Measurements from ENCODE around the gene TINCR. TPM values are rescaled to one million over a fixed set of nuclear protein-coding genes. Genes with fewer than 3 reads are reported as not detected.
A peak's percentile ranks its signal among the peaks of the same experiment; 100 is the strongest.

TINCR gene
- total RNA-seq, 1 experiment from 2014 or later: 2.3 TPM

DNA sequence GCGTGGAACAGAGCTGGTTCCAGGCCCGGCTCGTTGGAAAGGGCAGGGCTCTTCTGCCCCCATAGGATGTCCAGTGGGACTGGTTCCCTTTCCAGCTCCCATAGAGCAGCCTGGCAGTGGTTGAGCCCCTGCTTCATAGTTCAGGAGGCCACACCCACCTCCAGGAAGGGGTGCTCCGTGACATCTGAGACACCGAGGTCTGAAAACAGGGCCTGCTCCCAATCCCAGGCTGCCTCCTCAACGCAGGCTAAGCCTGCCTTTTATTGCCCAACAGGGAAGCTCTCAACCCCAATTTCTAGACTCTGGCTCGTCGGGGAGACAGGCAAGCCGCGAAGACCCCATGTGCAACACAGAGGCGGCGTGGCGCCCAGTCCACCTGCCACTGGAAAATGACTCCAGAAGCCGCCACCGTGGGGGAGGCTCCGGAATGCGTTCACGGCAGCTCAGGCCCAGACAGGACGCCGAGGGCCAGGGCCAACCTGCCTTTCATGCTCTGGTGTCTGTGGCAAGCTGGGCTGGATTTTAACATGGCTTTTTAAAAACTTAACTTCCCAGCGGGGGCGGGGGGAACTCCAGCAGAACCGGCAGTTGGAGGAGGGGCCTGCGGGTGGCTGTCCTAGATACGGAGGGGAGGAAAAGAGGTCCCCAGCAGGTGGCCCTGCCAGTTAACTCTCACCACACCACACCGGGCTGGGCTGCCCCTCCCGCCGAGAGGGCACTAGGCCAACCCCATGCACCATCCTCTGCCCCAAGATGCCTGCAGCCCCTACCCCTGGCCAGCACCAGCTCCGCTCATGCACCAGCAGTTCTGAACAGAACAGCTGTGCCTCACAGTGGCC is 17.9 kb upstream of the TINCR start:
- no peak overlapping the region for H3K27ac ChIP-seq (ENCODE audit: low read length)
- ChIA-PET POLR2A (no interaction called here), CTCF (no interaction called here)
- ATAC-seq (0 out of 2 replicates have a peak, but pooled peaks have one; percentile 20), DNase-seq (ENCODE audit: low read depth, low spot score) (no peak)
- no TSS peak for BruUV-seq (replicated peaks)
- TF ChIP-seq, protein P1, sequence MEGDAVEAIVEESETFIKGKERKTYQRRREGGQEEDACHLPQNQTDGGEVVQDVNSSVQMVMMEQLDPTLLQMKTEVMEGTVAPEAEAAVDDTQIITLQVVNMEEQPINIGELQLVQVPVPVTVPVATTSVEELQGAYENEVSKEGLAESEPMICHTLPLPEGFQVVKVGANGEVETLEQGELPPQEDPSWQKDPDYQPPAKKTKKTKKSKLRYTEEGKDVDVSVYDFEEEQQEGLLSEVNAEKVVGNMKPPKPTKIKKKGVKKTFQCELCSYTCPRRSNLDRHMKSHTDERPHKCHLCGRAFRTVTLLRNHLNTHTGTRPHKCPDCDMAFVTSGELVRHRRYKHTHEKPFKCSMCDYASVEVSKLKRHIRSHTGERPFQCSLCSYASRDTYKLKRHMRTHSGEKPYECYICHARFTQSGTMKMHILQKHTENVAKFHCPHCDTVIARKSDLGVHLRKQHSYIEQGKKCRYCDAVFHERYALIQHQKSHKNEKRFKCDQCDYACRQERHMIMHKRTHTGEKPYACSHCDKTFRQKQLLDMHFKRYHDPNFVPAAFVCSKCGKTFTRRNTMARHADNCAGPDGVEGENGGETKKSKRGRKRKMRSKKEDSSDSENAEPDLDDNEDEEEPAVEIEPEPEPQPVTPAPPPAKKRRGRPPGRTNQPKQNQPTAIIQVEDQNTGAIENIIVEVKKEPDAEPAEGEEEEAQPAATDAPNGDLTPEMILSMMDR (IDR thresholded peaks at IDR 0.05): no peak
- TF ChIP-seq TCF7L2 (IDR thresholded peaks at IDR 0.05; ENCODE audit: low read depth, low read length): no peak
- no peak for TF ChIP-seq POLR2AphosphoS5 (IDR thresholded peaks at IDR 0.05; ENCODE audit: low read depth, low read length)
- TF ChIP-seq, protein P2, sequence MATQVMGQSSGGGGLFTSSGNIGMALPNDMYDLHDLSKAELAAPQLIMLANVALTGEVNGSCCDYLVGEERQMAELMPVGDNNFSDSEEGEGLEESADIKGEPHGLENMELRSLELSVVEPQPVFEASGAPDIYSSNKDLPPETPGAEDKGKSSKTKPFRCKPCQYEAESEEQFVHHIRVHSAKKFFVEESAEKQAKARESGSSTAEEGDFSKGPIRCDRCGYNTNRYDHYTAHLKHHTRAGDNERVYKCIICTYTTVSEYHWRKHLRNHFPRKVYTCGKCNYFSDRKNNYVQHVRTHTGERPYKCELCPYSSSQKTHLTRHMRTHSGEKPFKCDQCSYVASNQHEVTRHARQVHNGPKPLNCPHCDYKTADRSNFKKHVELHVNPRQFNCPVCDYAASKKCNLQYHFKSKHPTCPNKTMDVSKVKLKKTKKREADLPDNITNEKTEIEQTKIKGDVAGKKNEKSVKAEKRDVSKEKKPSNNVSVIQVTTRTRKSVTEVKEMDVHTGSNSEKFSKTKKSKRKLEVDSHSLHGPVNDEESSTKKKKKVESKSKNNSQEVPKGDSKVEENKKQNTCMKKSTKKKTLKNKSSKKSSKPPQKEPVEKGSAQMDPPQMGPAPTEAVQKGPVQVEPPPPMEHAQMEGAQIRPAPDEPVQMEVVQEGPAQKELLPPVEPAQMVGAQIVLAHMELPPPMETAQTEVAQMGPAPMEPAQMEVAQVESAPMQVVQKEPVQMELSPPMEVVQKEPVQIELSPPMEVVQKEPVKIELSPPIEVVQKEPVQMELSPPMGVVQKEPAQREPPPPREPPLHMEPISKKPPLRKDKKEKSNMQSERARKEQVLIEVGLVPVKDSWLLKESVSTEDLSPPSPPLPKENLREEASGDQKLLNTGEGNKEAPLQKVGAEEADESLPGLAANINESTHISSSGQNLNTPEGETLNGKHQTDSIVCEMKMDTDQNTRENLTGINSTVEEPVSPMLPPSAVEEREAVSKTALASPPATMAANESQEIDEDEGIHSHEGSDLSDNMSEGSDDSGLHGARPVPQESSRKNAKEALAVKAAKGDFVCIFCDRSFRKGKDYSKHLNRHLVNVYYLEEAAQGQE (IDR thresholded peaks at IDR 0.05; ENCODE audit: insufficient read depth in 1 of 2, low read depth in 2 of 2, low read length in 1 of 2): no peak
- TF ChIP-seq SIN3A (IDR thresholded peaks at IDR 0.05; ENCODE audit: borderline replicate concordance, insufficient read depth, low read depth, low read length): no peak
- intact Hi-C loops (cut with micrococcal nuclease; ENCODE audit: unreplicated experiment) (no loop called here), in situ Hi-C loops (cut with HindIII; ENCODE audit: low pct_unique_long_range_greater_than_20kb, low sequenced_read_pairs) (no loop called here)
- H3K4me1 ChIP-seq (ENCODE audit: control insufficient read depth, insufficient read depth, low read length): no peaks in the 10 kb centered on the region
- H3K9me3 ChIP-seq (ENCODE audit: control insufficient read depth, insufficient read depth, low read depth, low read length): no peaks in the 10 kb centered on the region
- H3K36me3 ChIP-seq (ENCODE audit: control insufficient read depth, insufficient read depth, low read length): peaks cover 6% of the 10 kb centered on the region
- no peak overlapping the region for H3K4me3 ChIP-seq (ENCODE audit: low read depth in 2 of 2, low read length in 2 of 2)
- H3K27me3 ChIP-seq (ENCODE audit: control insufficient read depth, insufficient read depth, low read length): no peaks in the 10 kb centered on the region

DNA sequence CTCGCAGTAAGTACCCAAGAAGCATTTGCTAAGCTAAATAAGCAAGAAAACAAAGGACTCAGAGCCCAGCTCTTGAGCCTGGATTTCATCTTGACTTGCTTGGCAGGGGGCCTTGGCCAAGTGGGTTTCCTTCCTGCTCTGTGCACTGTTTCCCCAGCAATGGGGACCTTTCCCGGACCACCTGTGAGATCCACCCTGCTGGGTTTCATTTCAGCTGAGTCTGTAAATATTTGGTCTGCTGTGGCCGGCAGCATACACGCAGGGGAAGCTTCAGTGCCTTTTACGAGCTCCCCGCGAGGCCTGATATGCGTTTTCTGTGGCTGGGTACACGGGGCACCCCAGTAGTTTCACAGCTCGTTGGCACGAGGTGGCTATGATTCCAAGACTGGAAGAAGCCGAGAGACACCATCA is 12.4 kb upstream of the TINCR start:
- Histone ChIP-seq H3K4me3 (ENCODE audit: low read depth in 2 of 2, low read length in 2 of 2) (no peak overlapping the region), H3K36me3 (ENCODE audit: control insufficient read depth, insufficient read depth, low read length) (no peaks in the 10 kb centered on the region), H3K4me1 (ENCODE audit: control insufficient read depth, insufficient read depth, low read length) (peaks cover 5% of the 10 kb centered on the region; the same call in 1 of the 2 replicates), H3K27ac (ENCODE audit: low read length) (no peak overlapping the region), H3K27me3 (ENCODE audit: control insufficient read depth, insufficient read depth, low read length) (no peaks in the 10 kb centered on the region), H3K9me3 (ENCODE audit: control insufficient read depth, insufficient read depth, low read depth, low read length) (no peaks in the 10 kb centered on the region)
- ChIA-PET POLR2A (no interaction called here), CTCF (no interaction called here)
- TF ChIP-seq, protein P1 (IDR thresholded peaks at IDR 0.05): no peak
- no peak for TF ChIP-seq SIN3A (IDR thresholded peaks at IDR 0.05; ENCODE audit: borderline replicate concordance, insufficient read depth, low read depth, low read length)
- no TSS peak for BruUV-seq (replicated peaks)
- in situ Hi-C loops (cut with HindIII; ENCODE audit: low pct_unique_long_range_greater_than_20kb, low sequenced_read_pairs): no loop called here
- no peak for ATAC-seq
- no peak for DNase-seq (ENCODE audit: low read depth, low spot score)
- intact Hi-C loops (cut with micrococcal nuclease; ENCODE audit: unreplicated experiment): no loop called here
